Spleen (tissue), 7 donors: Measurements from ENCODE around the gene PLK3.

Source experiments
- CTCF ChIP-seq, 11 experiments: fragments of 200-600 bp in 7 of 11; fragments of 450-650 bp in 4 of 11; sonication (generic) in 4 of 11; IDR thresholded peaks in 8 of 11; conservative IDR thresholded peaks in 3 of 11; 1 replicate in 7 of 11; 2 replicates in 4 of 11; pipeline versions ENCODE4 v1.4.0 to v1.8.0; 2016 to 2021; ENCODE audit warnings: antibody characterized with exemption in 11 of 11, inconsistent platforms in 4 of 11, mild to moderate bottlenecking in 1 of 11
- POLR2A ChIP-seq, 3 donors: fragments of 450-650 bp; IDR thresholded peaks; one replicate each; pipeline ENCODE4 v1.5.1; 2017; ENCODE audit warnings: antibody characterized with exemption in 3 of 3, mild to moderate bottlenecking in 1 of 3
- donor health status: DM: no; HTN: no; CAD: no; lungs with moderate emphysema.
- donor health status: DM: no; HTN: no; CAD: no.
- donor health status: DM: no; HTN: no; CAD: no.

- TF ChIP-seq CTCF (IDR thresholded peaks at IDR 0.05 in 8 of 11, conservative IDR thresholded peaks at IDR 0.05 in 3 of 11) = no peak
- TF ChIP-seq POLR2A (IDR thresholded peaks at IDR 0.05) = no peak
Measured at GRCh38 chr1:44820328-44821239, 20.4 kb downstream of the PLK3 start.
